ENCODE measurements around the gene CFAP61. TPM values are rescaled to one million over a fixed set of nuclear protein-coding genes. Genes with fewer than 3 reads are reported as not detected.
"Not testable (repeated sequence)": the region's sequence is repeated elsewhere in the genome, so short reads cannot be mapped to it uniquely, and the experiment has no call there.

The CFAP61 gene
- total and polyA plus RNA-seq, 7 donors = 8.3 to 59.4 (median 24.5) TPM

GRCh38 chr20:20215976-20216727 lies 163.8 kb downstream of the CFAP61 start:
- intact Hi-C loops (cut with DNase I) = no loop called here
- Histone ChIP-seq H3K4me3 (peak overlapping the region; percentile 44), H3K4me1 (peaks cover 17% of the 10 kb centered on the region), H3K36me3 (ENCODE audit: insufficient read depth in 1 of 2, low read depth in 1 of 2) (no peaks in the 10 kb centered on the region), H3K9me3 (no peaks in the 10 kb centered on the region), H3K27ac (peak overlapping the region; percentile 82), H3K27me3 (ENCODE audit: insufficient read depth in 3 of 3, low read length in 2 of 3) (no peaks in the 10 kb centered on the region)
- DNase-seq (peak in 1 of 2 donors; percentile 58), ATAC-seq (peak; percentile 75 to 91 (median 86))
- 20 to 31% (median 22%) methylated on average over 12 of the region's 12 CpGs for WGBS, 3 donors
- TF ChIP-seq CTCF (IDR thresholded peaks at IDR 0.05) = no peak

GRCh38 chr20:20216941-20217340 lies 164.6 kb downstream of the CFAP61 start:
- no peak for ATAC-seq
- no peak for TF ChIP-seq CTCF (IDR thresholded peaks at IDR 0.05)
- H3K4me1 ChIP-seq = peaks cover 17% of the 10 kb centered on the region
- H3K27ac ChIP-seq = peak overlapping the region; percentile 82
- no peaks in the 10 kb centered on the region for H3K9me3 ChIP-seq
- H3K36me3 ChIP-seq (ENCODE audit: insufficient read depth in 1 of 2, low read depth in 1 of 2) = no peaks in the 10 kb centered on the region
- no peak overlapping the region for H3K4me3 ChIP-seq
- intact Hi-C loops (cut with DNase I) = no loop called here
- no peak for DNase-seq
- no peaks in the 10 kb centered on the region for H3K27me3 ChIP-seq (ENCODE audit: insufficient read depth in 3 of 3, low read length in 2 of 3)
- WGBS, 3 donors = 57 to 64% (median 57%) methylated on average over 2 of the region's 2 CpGs

GRCh38 chr20:20217621-20218020 lies 165.3 kb downstream of the CFAP61 start:
- intact Hi-C loops (cut with DNase I) = no loop called here
- DNase-seq (no peak), ATAC-seq (no peak)
- no peaks in the 10 kb centered on the region for H3K36me3 ChIP-seq (ENCODE audit: insufficient read depth in 1 of 2, low read depth in 1 of 2)
- no peak overlapping the region for H3K4me3 ChIP-seq
- TF ChIP-seq CTCF (IDR thresholded peaks at IDR 0.05) = no peak
- H3K27me3 ChIP-seq (ENCODE audit: insufficient read depth in 3 of 3, low read length in 2 of 3) = no peaks in the 10 kb centered on the region
- H3K4me1 ChIP-seq = peaks cover 17% of the 10 kb centered on the region
- H3K27ac ChIP-seq = no peak overlapping the region
- WGBS, 3 donors = 39 to 93% (median 74%) methylated on average over 1 of the region's 1 CpG
- no peaks in the 10 kb centered on the region for H3K9me3 ChIP-seq

- WGBS, 3 donors = 87 to 91% (median 91%) methylated on average over 4 of the region's 4 CpGs
- H3K27me3 ChIP-seq (ENCODE audit: insufficient read depth in 3 of 3, low read length in 2 of 3); ATAC-seq; H3K36me3 ChIP-seq (ENCODE audit: insufficient read depth in 1 of 2, low read depth in 1 of 2); intact Hi-C loops (cut with DNase I); H3K27ac ChIP-seq; H3K9me3 ChIP-seq; H3K4me3 ChIP-seq; DNase-seq: not testable (repeated sequence)
- peaks cover 17% of the 10 kb centered on the region for H3K4me1 ChIP-seq
These were observed 165.8 kb downstream of the CFAP61 start for GRCh38 chr20:20218106-20218505.

GRCh38 chr20:20219016-20219415 lies 166.7 kb downstream of the CFAP61 start:
- Histone ChIP-seq H3K36me3 (ENCODE audit: insufficient read depth in 1 of 2, low read depth in 1 of 2) (no peaks in the 10 kb centered on the region), H3K4me1 (peaks cover 17% of the 10 kb centered on the region), H3K27ac (no peak overlapping the region), H3K27me3 (ENCODE audit: insufficient read depth in 3 of 3, low read length in 2 of 3) (no peaks in the 10 kb centered on the region), H3K9me3 (no peaks in the 10 kb centered on the region), H3K4me3 (no peak overlapping the region)
- 94 to 99% (median 96%) methylated on average over 2 of the region's 2 CpGs for WGBS, 3 donors
- ATAC-seq (no peak), DNase-seq (no peak)
- TF ChIP-seq CTCF (IDR thresholded peaks at IDR 0.05) = no peak
- intact Hi-C loops (cut with DNase I) = no loop called here

Measured in psoas muscle (tissue), 8 donors.